PC-3 (cell line): Measurements from ENCODE around the gene CD244. TPM values are rescaled to one million over a fixed set of nuclear protein-coding genes. Genes with fewer than 3 reads are reported as not detected.

Source experiments
- ATAC-seq: fragments of 200-7000 bp; cut with Tn5 transposase; 2 replicates; pipeline ENCODE4 v1.9.1; 2020; ENCODE audit warnings: mild to moderate bottlenecking, moderate library complexity
- BruUV-seq: library from RNA; stranded (reverse); fragments of 400-500 nt; replicated peaks from 2 replicates; lab custom pipeline; 2021; lab: Mats Ljungman, UMichigan
- CTCF ChIA-PET: fragments of 300-600 bp; sonication (Branson Sonifier 250); formaldehyde crosslinking; loops from one replicate; lab custom pipeline; 2022; ENCODE audit warnings: antibody characterized with exemption; lab: Charles Lee
- POLR2A ChIA-PET: fragments of 300-600 bp; sonication (Branson Sonifier 250); formaldehyde crosslinking; loops from one replicate; lab custom pipeline; 2022; ENCODE audit warnings: antibody characterized with exemption; ENCODE audit not compliant: unreplicated experiment; lab: Charles Lee
- DNase-seq: peaks from one replicate; pipeline ENCODE4 v3.0.0-alpha.2; 2015
- H2AFZ ChIP-seq: fragments of 300-600 bp; sonication (generic); 2 replicates; pipeline ENCODE4 v1.6.0; 2016; ENCODE audit warnings: antibody characterized with exemption, low read length
- H3F3A ChIP-seq: fragments of 300-600 bp; sonication (generic); one replicate; pipeline ENCODE4 v1.6.0; 2017; ENCODE audit warnings: antibody characterized with exemption, low read length, control low read depth, mild to moderate bottlenecking; ENCODE audit not compliant: unreplicated experiment
- H3K27ac ChIP-seq: fragments of 300-600 bp; sonication (generic); 2 replicates; pipeline ENCODE4 v1.5.1; 2016; ENCODE audit warnings: mild to moderate bottlenecking, low read length
- H3K27me3 ChIP-seq: fragments of 300-600 bp; sonication (generic); 2 replicates; pipeline ENCODE4 v1.6.1; 2016; ENCODE audit warnings: low read length, mixed read lengths
- H3K36me3 ChIP-seq: fragments of 300-600 bp; sonication (generic); 2 replicates; pipeline ENCODE4 v1.6.1; 2016; ENCODE audit warnings: low read depth, mixed run types, low read length, mixed read lengths
- H3K4me1 ChIP-seq: fragments of 300-600 bp; sonication (generic); 2 replicates; pipeline ENCODE4 v1.5.1; 2016; ENCODE audit warnings: low read length; ENCODE audit not compliant: insufficient read depth
- H3K4me2 ChIP-seq: fragments of 300-600 bp; sonication (generic); 2 replicates; pipeline ENCODE4 v1.6.0; 2016; ENCODE audit warnings: low read length
- H3K4me3 ChIP-seq: fragments of 300-600 bp; sonication (generic); 2 replicates; pipeline ENCODE4 v1.5.1; 2016; ENCODE audit warnings: mild to moderate bottlenecking, low read length, mixed read lengths
- H3K79me2 ChIP-seq: fragments of 300-600 bp; sonication (generic); 2 replicates; pipeline ENCODE4 v1.6.1; 2017; ENCODE audit warnings: low read length, mixed read lengths
- H3K9ac ChIP-seq: fragments of 300-600 bp; sonication (generic); 2 replicates; pipeline ENCODE4 v1.6.0; 2016; ENCODE audit warnings: mild to moderate bottlenecking, low read length
- H3K9me2 ChIP-seq: fragments of 300-600 bp; sonication (generic); replicated peaks from 2 replicates; pipeline ENCODE4 v1.6.1; 2016; ENCODE audit warnings: mixed run types, low read length, mixed read lengths
- H3K9me3 ChIP-seq: fragments of 300-600 bp; sonication (generic); 2 replicates; pipeline ENCODE4 v1.6.1; 2016; ENCODE audit warnings: low read length, mixed read lengths
- H4K20me1 ChIP-seq: fragments of 300-600 bp; sonication (generic); 2 replicates; pipeline ENCODE4 v1.6.1; 2016; ENCODE audit warnings: low read length, mixed read lengths
- CTCF ChIP-seq: fragments of 300-600 bp; sonication (generic); conservative IDR thresholded peaks from 2 replicates; pipeline ENCODE4 v1.5.1; 2017; ENCODE audit warnings: antibody characterized with exemption, low read depth, mild to moderate bottlenecking, low read length
- EZH2 ChIP-seq: fragments of 300-600 bp; sonication (generic); IDR thresholded peaks from one replicate; pipeline ENCODE4 v1.6.1; 2017; ENCODE audit warnings: antibody characterized with exemption, mild to moderate bottlenecking, low read length; ENCODE audit not compliant: unreplicated experiment
- EZH2phosphoT487 ChIP-seq: fragments of 300-600 bp; sonication (generic); IDR thresholded peaks from 2 replicates; pipeline ENCODE4 v1.6.1; 2018; ENCODE audit warnings: mild to moderate bottlenecking, antibody characterized with exemption, low read length, borderline replicate concordance
- intact Hi-C: fragments of 100-400 bp; cut with micrococcal nuclease; formaldehyde crosslinking; loops from 2 replicates; pipeline ENCODE4 v1.9.0; 2023
- total RNA-seq: library from RNA; depleted of rRNA; stranded (reverse); fragments of >200 nt; gene quantifications from 2 replicates; pipeline ENCODE4 v1.2.3, GENCODE V29; 2014

Gene CD244
- total RNA-seq, 1 experiment from 2014 or later: not detected

GRCh38 chr1:160887071-160887470, 24.4 kb upstream of the CD244 start:
- Histone ChIP-seq H4K20me1 (no peaks in the 10 kb centered on the region), H2AFZ (no peak overlapping the region), H3K9me2 (no peaks in the 10 kb centered on the region; the same call in 1 of the 2 replicates), H3K4me1 (no peaks in the 10 kb centered on the region), H3K4me2 (no peak overlapping the region), H3K9ac (no peak overlapping the region), H3K9me3 (no peaks in the 10 kb centered on the region), H3K36me3 (no peaks in the 10 kb centered on the region), H3K4me3 (no peak overlapping the region), H3K79me2 (no peaks in the 10 kb centered on the region), H3K27ac (no peak overlapping the region), H3F3A (no peaks in the 10 kb centered on the region), H3K27me3 (peaks cover 3% of the 10 kb centered on the region; the same call in 1 of the 2 replicates)
- DNase-seq (no peak), ATAC-seq (no peak)
- intact Hi-C loops: no loop called here
- BruUV-seq: no TSS peak
- TF ChIP-seq EZH2phosphoT487 (no peak), EZH2 (no peak), CTCF (no peak)
- CTCF ChIA-PET: no interaction called here
- POLR2A ChIA-PET: no interaction called here

- H3K4me3 ChIP-seq: no peak within 1 kb of the TSS
- no peaks in the 10 kb centered on the region; the same call in 1 of the 2 replicates for H3K9me2 ChIP-seq
- intact Hi-C loops: no loop called here
- no peaks in the 10 kb centered on the region for H3K36me3 ChIP-seq
- no peaks in the 10 kb centered on the region for H3K79me2 ChIP-seq
- no peak for TF ChIP-seq EZH2phosphoT487
- DNase-seq (no peak), ATAC-seq (no peak)
- H3K27me3 ChIP-seq: no peaks in the 10 kb centered on the region
- H3K27ac ChIP-seq: no peak within 1 kb of the TSS
- H2AFZ ChIP-seq: no peak within 1 kb of the TSS
- no peaks in the 10 kb centered on the region for H3F3A ChIP-seq
- H3K9ac ChIP-seq: no peak within 1 kb of the TSS
- no peak within 1 kb of the TSS for H3K4me2 ChIP-seq
- H3K4me1 ChIP-seq: no peaks in the 10 kb centered on the region
- POLR2A ChIA-PET: no interaction called here
- BruUV-seq: no TSS peak
- CTCF ChIA-PET: no interaction called here
- no peaks in the 10 kb centered on the region for H4K20me1 ChIP-seq
- no peaks in the 10 kb centered on the region for H3K9me3 ChIP-seq
These were observed 22.4 kb upstream of the CD244 start, which contains the start of gene ITLN1 for GRCh38 chr1:160885042-160885441. Gene ITLN1, minus strand, starts transcription at chr1:160885180. Its CDS starts 303 bp downstream, at chr1:160884877.

GRCh38 chr1:160884579-160884978, 21.9 kb upstream of the CD244 start:
- H2AFZ ChIP-seq: no peak overlapping the region
- POLR2A ChIA-PET: no interaction called here
- H3K27ac ChIP-seq: no peak overlapping the region
- ATAC-seq (peak; percentile 43; the same call in 1 of the 2 replicates), DNase-seq (peak; percentile 40)
- H4K20me1 ChIP-seq: no peaks in the 10 kb centered on the region
- H3K4me2 ChIP-seq: no peak overlapping the region
- H3F3A ChIP-seq: no peaks in the 10 kb centered on the region
- TF ChIP-seq EZH2phosphoT487: no peak
- no peak for TF ChIP-seq EZH2
- peak; percentile 47 for TF ChIP-seq CTCF
- no peaks in the 10 kb centered on the region; the same call in 1 of the 2 replicates for H3K9me2 ChIP-seq
- no TSS peak for BruUV-seq
- no peaks in the 10 kb centered on the region for H3K27me3 ChIP-seq
- no peak overlapping the region for H3K9ac ChIP-seq
- no peaks in the 10 kb centered on the region for H3K4me1 ChIP-seq
- CTCF ChIA-PET: no interaction called here
- intact Hi-C loops: no loop called here
- H3K79me2 ChIP-seq: no peaks in the 10 kb centered on the region
- no peak overlapping the region for H3K4me3 ChIP-seq
- no peaks in the 10 kb centered on the region for H3K36me3 ChIP-seq
- H3K9me3 ChIP-seq: no peaks in the 10 kb centered on the region
